ENCODE data around the gene TMEM131L. TPM values are rescaled to one million over a fixed set of nuclear protein-coding genes. Genes with fewer than 3 reads are reported as not detected.

The TMEM131L gene
- total RNA-seq, 1 donor: 9.0 TPM

DNA sequence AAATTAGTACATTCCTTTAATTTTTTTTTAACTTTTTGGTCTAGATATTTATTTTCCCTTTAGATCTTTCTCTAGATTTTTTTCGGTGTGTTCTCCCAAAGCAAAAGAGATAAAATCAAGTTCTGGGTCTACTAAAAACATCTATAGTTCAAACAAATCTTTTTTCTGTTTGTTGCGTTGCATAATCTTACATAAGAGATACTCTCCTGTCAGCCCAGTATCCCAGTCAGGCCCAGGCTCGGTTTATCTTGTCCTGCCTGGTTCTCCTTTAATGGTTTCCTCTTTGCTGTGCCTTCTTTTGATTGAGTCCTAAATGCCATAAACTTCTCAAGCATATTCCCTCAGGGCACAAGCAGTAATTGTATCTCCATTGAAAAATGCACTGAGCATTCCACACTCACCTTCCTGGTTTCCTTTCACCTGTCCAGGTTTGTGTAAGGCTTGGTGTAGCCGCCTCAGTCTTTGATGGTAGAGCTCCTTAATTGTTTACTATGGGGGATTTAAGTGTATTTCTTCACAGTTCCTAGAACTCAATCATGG, 104.9 kb downstream of the TMEM131L start:
- H3K27ac ChIP-seq (ENCODE audit: low read depth, low read length): no peak overlapping the region
- H2AFZ ChIP-seq (ENCODE audit: low read length): no peak overlapping the region
- DNase-seq (ENCODE audit: insufficient read length, low spot score, missing footprints): no peak
- H3K79me2 ChIP-seq (ENCODE audit: insufficient read depth, low read length): no peaks in the 10 kb centered on the region
- H3K4me3 ChIP-seq (ENCODE audit: insufficient read depth, low read length): no peak overlapping the region
- no peaks in the 10 kb centered on the region for H3K27me3 ChIP-seq (ENCODE audit: insufficient read depth, low read length)
- peaks cover 9% of the 10 kb centered on the region for H3K4me1 ChIP-seq (ENCODE audit: insufficient read depth, low read length)
- peaks cover 2% of the 10 kb centered on the region for H4K20me1 ChIP-seq (ENCODE audit: insufficient read depth, low read length)
- no peak overlapping the region for H3K4me2 ChIP-seq (ENCODE audit: insufficient read depth, low read length)
- TF ChIP-seq, protein P1, sequence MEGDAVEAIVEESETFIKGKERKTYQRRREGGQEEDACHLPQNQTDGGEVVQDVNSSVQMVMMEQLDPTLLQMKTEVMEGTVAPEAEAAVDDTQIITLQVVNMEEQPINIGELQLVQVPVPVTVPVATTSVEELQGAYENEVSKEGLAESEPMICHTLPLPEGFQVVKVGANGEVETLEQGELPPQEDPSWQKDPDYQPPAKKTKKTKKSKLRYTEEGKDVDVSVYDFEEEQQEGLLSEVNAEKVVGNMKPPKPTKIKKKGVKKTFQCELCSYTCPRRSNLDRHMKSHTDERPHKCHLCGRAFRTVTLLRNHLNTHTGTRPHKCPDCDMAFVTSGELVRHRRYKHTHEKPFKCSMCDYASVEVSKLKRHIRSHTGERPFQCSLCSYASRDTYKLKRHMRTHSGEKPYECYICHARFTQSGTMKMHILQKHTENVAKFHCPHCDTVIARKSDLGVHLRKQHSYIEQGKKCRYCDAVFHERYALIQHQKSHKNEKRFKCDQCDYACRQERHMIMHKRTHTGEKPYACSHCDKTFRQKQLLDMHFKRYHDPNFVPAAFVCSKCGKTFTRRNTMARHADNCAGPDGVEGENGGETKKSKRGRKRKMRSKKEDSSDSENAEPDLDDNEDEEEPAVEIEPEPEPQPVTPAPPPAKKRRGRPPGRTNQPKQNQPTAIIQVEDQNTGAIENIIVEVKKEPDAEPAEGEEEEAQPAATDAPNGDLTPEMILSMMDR (IDR thresholded peaks at IDR 0.05; ENCODE audit: extremely low read depth, low read depth, low read length): no peak
- no peaks in the 10 kb centered on the region for H3K36me3 ChIP-seq (ENCODE audit: insufficient read depth, low read length)
- H3K9me3 ChIP-seq (ENCODE audit: low read depth, low read length): no peaks in the 10 kb centered on the region

DNA sequence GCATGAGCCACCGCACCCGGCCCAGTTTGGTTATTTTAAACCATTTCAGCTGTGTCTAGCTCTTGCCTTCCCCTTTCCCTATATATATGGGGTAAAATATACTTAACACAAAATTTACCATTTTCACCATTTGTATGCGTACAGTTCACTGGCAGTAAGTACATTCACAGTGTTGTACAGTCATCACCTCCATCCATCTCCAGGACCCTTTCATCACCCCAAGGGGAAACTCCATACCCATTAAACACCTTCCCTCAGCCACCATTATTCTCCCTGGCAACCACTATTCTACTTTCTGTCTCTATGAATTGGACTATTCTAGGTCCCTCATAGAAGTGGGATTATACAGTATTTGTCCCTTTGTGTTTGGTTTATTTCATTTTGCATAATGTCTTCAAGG, 106.4 kb downstream of the TMEM131L start:
- Histone ChIP-seq H3K36me3 (ENCODE audit: insufficient read depth, low read length) (no peaks in the 10 kb centered on the region), H3K4me2 (ENCODE audit: insufficient read depth, low read length) (no peak overlapping the region), H3K27me3 (ENCODE audit: insufficient read depth, low read length) (no peaks in the 10 kb centered on the region), H3K27ac (ENCODE audit: low read depth, low read length) (no peak overlapping the region), H4K20me1 (ENCODE audit: insufficient read depth, low read length) (peaks cover 6% of the 10 kb centered on the region), H3K79me2 (ENCODE audit: insufficient read depth, low read length) (no peaks in the 10 kb centered on the region), H3K4me1 (ENCODE audit: insufficient read depth, low read length) (peaks cover 9% of the 10 kb centered on the region), H3K9me3 (ENCODE audit: low read depth, low read length) (no peaks in the 10 kb centered on the region), H3K4me3 (ENCODE audit: insufficient read depth, low read length) (no peak overlapping the region), H2AFZ (ENCODE audit: low read length) (no peak overlapping the region)
- TF ChIP-seq, protein P1 (IDR thresholded peaks at IDR 0.05; ENCODE audit: extremely low read depth, low read depth, low read length): no peak
- DNase-seq (ENCODE audit: insufficient read length, low spot score, missing footprints): no peak

DNA sequence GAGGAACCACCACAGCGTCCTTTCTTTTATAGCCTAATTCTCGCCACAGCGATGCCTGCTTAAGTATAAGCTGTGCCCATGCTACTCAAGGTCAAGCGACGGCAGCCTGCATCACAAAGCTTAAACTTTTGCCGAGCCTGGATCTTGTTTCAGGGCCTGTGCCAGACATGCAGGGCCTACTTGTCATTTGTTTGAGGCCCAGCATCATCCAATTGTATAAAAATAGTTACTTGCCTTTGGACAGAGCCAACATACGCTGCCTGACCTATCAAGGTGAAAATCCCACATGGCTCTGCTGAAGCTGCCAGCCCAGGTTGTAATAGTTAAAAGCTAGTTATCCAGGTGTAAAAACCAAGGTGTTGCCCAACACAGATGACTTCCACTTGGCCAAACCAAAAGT, 107.1 kb downstream of the TMEM131L start:
- no peaks in the 10 kb centered on the region for H3K9me3 ChIP-seq (ENCODE audit: low read depth, low read length)
- no peaks in the 10 kb centered on the region for H3K36me3 ChIP-seq (ENCODE audit: insufficient read depth, low read length)
- peaks cover 9% of the 10 kb centered on the region for H3K4me1 ChIP-seq (ENCODE audit: insufficient read depth, low read length)
- H3K4me2 ChIP-seq (ENCODE audit: insufficient read depth, low read length): no peak overlapping the region
- no peak overlapping the region for H2AFZ ChIP-seq (ENCODE audit: low read length)
- peaks cover 6% of the 10 kb centered on the region for H4K20me1 ChIP-seq (ENCODE audit: insufficient read depth, low read length)
- DNase-seq (ENCODE audit: insufficient read length, low spot score, missing footprints): peak; percentile 25
- TF ChIP-seq, protein P1 (IDR thresholded peaks at IDR 0.05; ENCODE audit: extremely low read depth, low read depth, low read length): no peak
- no peaks in the 10 kb centered on the region for H3K27me3 ChIP-seq (ENCODE audit: insufficient read depth, low read length)
- no peak overlapping the region for H3K27ac ChIP-seq (ENCODE audit: low read depth, low read length)
- no peaks in the 10 kb centered on the region for H3K79me2 ChIP-seq (ENCODE audit: insufficient read depth, low read length)
- no peak overlapping the region for H3K4me3 ChIP-seq (ENCODE audit: insufficient read depth, low read length)

DNA sequence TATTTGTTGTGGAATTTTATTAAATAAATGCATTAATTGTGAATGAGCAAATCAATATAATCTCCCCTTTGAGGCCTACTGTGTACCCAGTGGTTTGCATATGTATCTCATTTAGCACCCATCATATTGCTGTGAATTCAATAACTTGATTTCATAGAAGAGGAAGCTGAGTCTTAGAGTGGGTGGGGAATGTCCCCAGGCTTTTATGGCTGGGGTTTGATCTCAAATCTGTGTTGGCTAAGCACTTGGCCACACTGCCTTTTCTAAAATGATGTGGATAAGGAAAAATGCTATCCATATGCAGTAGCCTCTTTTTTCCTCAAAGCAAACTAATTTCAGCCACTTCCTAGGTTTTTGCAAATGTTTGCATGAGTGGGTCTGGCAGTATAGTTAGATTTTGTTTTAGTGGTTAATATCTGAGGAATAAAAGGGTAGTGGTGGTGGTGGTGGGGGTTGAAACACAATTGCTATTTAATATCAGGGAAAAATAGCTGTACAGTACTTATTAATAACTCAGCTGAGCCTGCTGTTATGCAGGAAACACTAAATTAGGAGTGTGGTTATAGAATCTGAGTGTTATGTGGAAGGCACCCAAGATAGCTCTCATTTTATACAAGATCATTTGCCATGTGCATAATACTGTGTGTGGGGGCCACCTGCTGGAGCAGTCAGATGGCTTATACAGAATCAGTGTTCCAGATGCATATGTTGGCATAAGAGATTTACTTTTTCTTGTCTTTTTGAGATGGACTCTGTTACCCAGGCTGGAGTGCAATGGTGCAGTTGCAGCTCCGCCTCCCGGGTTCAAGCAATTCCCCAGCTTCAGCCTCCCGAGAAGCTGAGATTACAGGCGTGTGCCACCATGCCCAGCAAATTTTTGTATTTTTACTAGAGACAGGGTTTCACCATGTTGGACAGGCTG, 108.0 kb downstream of the TMEM131L start:
- DNase-seq (ENCODE audit: insufficient read length, low spot score, missing footprints): peak; percentile 56
- H3K9me3 ChIP-seq (ENCODE audit: low read depth, low read length): no peaks in the 10 kb centered on the region
- no peaks in the 10 kb centered on the region for H3K36me3 ChIP-seq (ENCODE audit: insufficient read depth, low read length)
- no peak overlapping the region for H3K4me3 ChIP-seq (ENCODE audit: insufficient read depth, low read length)
- H4K20me1 ChIP-seq (ENCODE audit: insufficient read depth, low read length): peaks cover 6% of the 10 kb centered on the region
- TF ChIP-seq, protein P1 (IDR thresholded peaks at IDR 0.05; ENCODE audit: extremely low read depth, low read depth, low read length): peak; percentile 80
- H3K4me2 ChIP-seq (ENCODE audit: insufficient read depth, low read length): peak overlapping the region; percentile 13
- H3K27ac ChIP-seq (ENCODE audit: low read depth, low read length): no peak overlapping the region
- H3K79me2 ChIP-seq (ENCODE audit: insufficient read depth, low read length): no peaks in the 10 kb centered on the region
- H2AFZ ChIP-seq (ENCODE audit: low read length): no peak overlapping the region
- no peaks in the 10 kb centered on the region for H3K27me3 ChIP-seq (ENCODE audit: insufficient read depth, low read length)
- H3K4me1 ChIP-seq (ENCODE audit: insufficient read depth, low read length): peaks cover 9% of the 10 kb centered on the region
